ENCODE measurements around the gene TFIP11. TPM values are rescaled to one million over a fixed set of nuclear protein-coding genes. Genes with fewer than 3 reads are reported as not detected.
A peak's percentile ranks its signal among the peaks of the same experiment; 100 is the strongest.

Gene TFIP11
- total RNA-seq, 2 experiments from 2014 or later, result 111 TPM

- Mint-ChIP-seq H3K4me3 (no peak overlapping the region), H3K27me3 (no peaks in the 10 kb centered on the region), H3K4me1 (ENCODE audit: low read depth) (peaks cover 6% of the 10 kb centered on the region), H3K9me3 (no peaks in the 10 kb centered on the region), H3K27ac (no peak overlapping the region), H3K36me3 (ENCODE audit: low read depth) (peaks cover 88% of the 10 kb centered on the region)
- no peak for DNase-seq
- Histone ChIP-seq H3K4me3 (ENCODE audit: low read length) (no peak overlapping the region), H3K4me1 (ENCODE audit: insufficient read depth, low read length) (no peaks in the 10 kb centered on the region), H3K27me3 (ENCODE audit: control insufficient read depth in 1 of 2, insufficient read depth in 2 of 2, low read length in 2 of 2) (no peaks in the 10 kb centered on the region), H3K27ac (ENCODE audit: low read depth in 1 of 2, low read length in 2 of 2) (no peak overlapping the region), H3K9me3 (ENCODE audit: control insufficient read depth in 1 of 2, insufficient read depth in 1 of 2, low read length in 2 of 2) (no peaks in the 10 kb centered on the region), H3K36me3 (ENCODE audit: insufficient read depth, low read length) (peaks cover 87% of the 10 kb centered on the region)
- intact Hi-C loops (cut with DNase I, micrococcal nuclease), result no loop called here
- ChIA-PET POLR2A (no interaction called here), CTCF (no interaction called here)
- TF ChIP-seq CTCF (IDR thresholded peaks at IDR 0.05), result no peak
- ATAC-seq (ENCODE audit: poor library complexity), result no peak
These were observed 49.6 kb downstream of the TFIP11 start for GRCh38 chr22:26462641-26463040.

- Histone ChIP-seq H3K9me3 (ENCODE audit: control insufficient read depth in 1 of 2, insufficient read depth in 1 of 2, low read length in 2 of 2) (no peaks in the 10 kb centered on the region), H3K4me3 (ENCODE audit: low read length) (no peak overlapping the region), H3K27me3 (ENCODE audit: control insufficient read depth in 1 of 2, insufficient read depth in 2 of 2, low read length in 2 of 2) (no peaks in the 10 kb centered on the region), H3K36me3 (ENCODE audit: insufficient read depth, low read length) (peaks cover 86% of the 10 kb centered on the region), H3K4me1 (ENCODE audit: insufficient read depth, low read length) (no peaks in the 10 kb centered on the region), H3K27ac (ENCODE audit: low read depth in 1 of 2, low read length in 2 of 2) (no peak overlapping the region)
- ChIA-PET CTCF (interaction anchor here (0.7 to 2.8 kb wide), 2 partner anchors 64 to 98 kb away, joined by 3 to 15 read pairs; no protein-coding TSS in a partner anchor), POLR2A (no interaction called here)
- Mint-ChIP-seq H3K4me1 (ENCODE audit: low read depth) (peaks cover 6% of the 10 kb centered on the region), H3K36me3 (ENCODE audit: low read depth) (peaks cover 88% of the 10 kb centered on the region), H3K27ac (no peak overlapping the region), H3K9me3 (no peaks in the 10 kb centered on the region), H3K4me3 (no peak overlapping the region), H3K27me3 (no peaks in the 10 kb centered on the region)
- intact Hi-C loops (cut with DNase I, micrococcal nuclease), result no loop called here
- DNase-seq, result no peak
- no peak for ATAC-seq (ENCODE audit: poor library complexity)
- no peak for TF ChIP-seq CTCF (IDR thresholded peaks at IDR 0.05)
These were observed 50.2 kb downstream of the TFIP11 start for GRCh38 chr22:26462051-26462450.

GRCh38 chr22:26461188-26461810, 51.0 kb downstream of the TFIP11 start:
- Mint-ChIP-seq H3K9me3 (no peaks in the 10 kb centered on the region), H3K27ac (no peak overlapping the region), H3K4me3 (no peak overlapping the region), H3K4me1 (ENCODE audit: low read depth) (peaks cover 6% of the 10 kb centered on the region), H3K36me3 (ENCODE audit: low read depth) (peaks cover 88% of the 10 kb centered on the region), H3K27me3 (no peaks in the 10 kb centered on the region)
- intact Hi-C loops (cut with DNase I, micrococcal nuclease), result loop anchor here (1.0 kb wide), 3 partner anchors 63 to 97 kb away; no protein-coding TSS in a partner anchor
- Histone ChIP-seq H3K9me3 (ENCODE audit: control insufficient read depth in 1 of 2, insufficient read depth in 1 of 2, low read length in 2 of 2) (no peaks in the 10 kb centered on the region), H3K4me3 (ENCODE audit: low read length) (no peak overlapping the region), H3K4me1 (ENCODE audit: insufficient read depth, low read length) (no peaks in the 10 kb centered on the region), H3K27ac (ENCODE audit: low read depth in 1 of 2, low read length in 2 of 2) (no peak overlapping the region), H3K36me3 (ENCODE audit: insufficient read depth, low read length) (peaks cover 78% of the 10 kb centered on the region), H3K27me3 (ENCODE audit: control insufficient read depth in 1 of 2, insufficient read depth in 2 of 2, low read length in 2 of 2) (no peaks in the 10 kb centered on the region)
- TF ChIP-seq CTCF (IDR thresholded peaks at IDR 0.05), result peak; percentile 83
- DNase-seq (peak in 12 of 14 experiments; percentile 10 to 65 (median 24)), ATAC-seq (ENCODE audit: poor library complexity) (no peak)
- ChIA-PET CTCF (interaction anchor here (0.7 to 2.8 kb wide), 7 partner anchors 9 to 97 kb away, joined by 3 to 15 read pairs (median 3); no protein-coding TSS in a partner anchor), POLR2A (no interaction called here)

Data from CD4-positive, alpha-beta T cell (primary cell).